Endothelial cell of umbilical vein (primary cell): ENCODE results near the gene CCDC97. TPM values are rescaled to one million over a fixed set of nuclear protein-coding genes. Genes with fewer than 3 reads are reported as not detected.

Experiments used
- BruUV-seq: library from RNA; stranded (reverse); fragments of 400-500 nt; replicated peaks from 2 replicates; lab custom pipeline; 2021; lab: Mats Ljungman, UMichigan
- CTCF ChIA-PET: fragments of 300-600, 350-600 bp; sonication (Branson Sonifier 250); formaldehyde crosslinking; loops from one replicate; lab custom pipeline; 2021; ENCODE audit warnings: antibody characterized with exemption, inconsistent platforms; lab: Charles Lee
- POLR2A ChIA-PET: fragments of 300-600, 350-600 bp; sonication (Branson Sonifier 250); formaldehyde crosslinking; loops from one replicate; lab custom pipeline; 2021; ENCODE audit warnings: antibody characterized with exemption, inconsistent platforms; lab: Charles Lee
- DNase-seq: peaks from one replicate; pipeline ENCODE4 v3.0.0-alpha.2; 2011; ENCODE audit warnings: low read depth, low spot score
- FAIRE-seq: peaks from 2 replicates; lab custom pipeline; 2011; peaks lifted over from hg19 to GRCh38; lab: Jason Lieb, UNC
- H2AFZ ChIP-seq: 2 replicates; pipeline ENCODE4 v1.6.0; 2012; ENCODE audit warnings: low read depth, low read length, control low read depth, inconsistent platforms
- H3K27ac ChIP-seq: 2 replicates; pipeline ENCODE4 v1.5.1; 2011; ENCODE audit warnings: low read depth, mild to moderate bottlenecking, control low read depth, low read length, moderate library complexity; ENCODE audit not compliant: insufficient read depth
- H3K27me3 ChIP-seq, 2 experiments: 2 replicates each; pipeline versions ENCODE4 v1.6.0 to v1.6.1; 2011; ENCODE audit warnings: low read length in 2 of 2, mixed read lengths in 1 of 2; ENCODE audit not compliant: control insufficient read depth in 2 of 2, insufficient read depth in 2 of 2
- H3K36me3 ChIP-seq, 2 experiments: 2 replicates in 1 of 2; 3 replicates in 1 of 2; pipeline ENCODE4 v1.5.1; 2011; ENCODE audit warnings: low read length in 2 of 2, mild to moderate bottlenecking in 1 of 2, moderate library complexity in 1 of 2; ENCODE audit not compliant: control insufficient read depth in 2 of 2, insufficient read depth in 2 of 2; ENCODE audit errors: extremely low read depth in 1 of 2
- H3K4me1 ChIP-seq: 3 replicates; pipeline ENCODE4 v1.5.1; 2011; ENCODE audit warnings: mild to moderate bottlenecking, low read length; ENCODE audit not compliant: control insufficient read depth, insufficient read depth; ENCODE audit errors: extremely low read depth
- H3K4me2 ChIP-seq: 2 replicates; pipeline ENCODE4 v1.6.1; 2011; ENCODE audit warnings: low read length, control low read depth, mixed read lengths; ENCODE audit not compliant: insufficient read depth
- H3K4me3 ChIP-seq, 3 experiments: fragments of 200-600 bp in 1 of 3; sonication (generic), shearing (Covaris generic) in 1 of 3; replicated peaks in 1 of 3; 2 replicates each; pipeline ENCODE4 v1.5.1; 2011 to 2016; ENCODE audit warnings: control low read depth in 3 of 3, low read length in 3 of 3, mild to moderate bottlenecking in 2 of 3, inconsistent platforms in 1 of 3, low read depth in 1 of 3, moderate library complexity in 1 of 3; ENCODE audit not compliant: insufficient read depth in 1 of 3
- H3K79me2 ChIP-seq: 2 replicates; pipeline ENCODE4 v1.6.0; 2012; ENCODE audit warnings: low read length, inconsistent platforms; ENCODE audit not compliant: control insufficient read depth, insufficient read depth
- H3K9ac ChIP-seq: replicated peaks from 2 replicates; pipeline ENCODE3; 2011; ENCODE audit warnings: low read length, control low read depth; ENCODE audit not compliant: insufficient read depth; ENCODE audit errors: extremely low read depth
- H3K9me1 ChIP-seq: replicated peaks from 3 replicates; pipeline ENCODE4 v1.6.0; 2011; ENCODE audit warnings: mild to moderate bottlenecking, low read length; ENCODE audit not compliant: control insufficient read depth, insufficient read depth; ENCODE audit errors: extremely low read depth
- H3K9me3 ChIP-seq: replicated peaks from 2 replicates; pipeline ENCODE4 v1.5.1; 2012; ENCODE audit warnings: low read length, inconsistent platforms; ENCODE audit not compliant: control insufficient read depth, insufficient read depth
- H4K20me1 ChIP-seq: replicated peaks from 2 replicates; pipeline ENCODE3; 2011; ENCODE audit warnings: mild to moderate bottlenecking, low read length; ENCODE audit not compliant: control insufficient read depth, insufficient read depth; ENCODE audit errors: extremely low read depth
- MAX ChIP-seq: IDR thresholded peaks from 2 replicates; pipeline ENCODE4 v1.6.1; 2011; ENCODE audit not compliant: insufficient read depth, insufficient read length
- MYC ChIP-seq: IDR thresholded peaks from one replicate; pipeline ENCODE4 v1.6.1; 2011; ENCODE audit warnings: mild to moderate bottlenecking, low read depth, low read length
- POLR2AphosphoS5 ChIP-seq: IDR thresholded peaks from 2 replicates; pipeline ENCODE4 v1.6.1; 2012; ENCODE audit warnings: low read depth, mild to moderate bottlenecking, control low read depth, low read length, moderate library complexity; ENCODE audit not compliant: insufficient read depth
- dilution Hi-C: fragments of 300-500 bp; cut with MboI; formaldehyde crosslinking; loops from one replicate; pipeline ENCODE4 v1.15.0; 2019; ENCODE audit warnings: low sequenced_read_pairs; ENCODE audit not compliant: extremely low pct_ligation_motif_present
- intact Hi-C: fragments of 100-400 bp; cut with micrococcal nuclease; formaldehyde crosslinking; loops from one replicate; pipeline ENCODE4 v1.10.0; 2022
- polyA plus RNA-seq, 4 experiments: library from polyadenylated mRNA; depleted of rRNA in 3 of 4; stranded (reverse) in 3 of 4; unstranded in 1 of 4; fragments of >200 nt; gene quantifications; 2 replicates each; pipeline versions ENCODE4 v1.2.1 to v1.2.3, GENCODE V29; 2011 to 2012; ENCODE audit warnings: missing spikeins in 1 of 4
- total RNA-seq: library from RNA; stranded (reverse); gene quantifications from 2 replicates; pipeline ENCODE4 v1.2.3, GENCODE V29; 2021

Gene CCDC97
- total and polyA plus RNA-seq, 2 donors (not counting 3 experiments of a cell fraction or from before 2014, with no cell fraction given), result 20.7 to 27.2 TPM

GRCh38 chr19:41325947-41326706 lies 16.2 kb downstream of the CCDC97 start:
- FAIRE-seq, result peak; percentile 72
- intact Hi-C loops, result loop anchor here (1.0 kb wide), 1 partner anchor 153 kb away; no protein-coding TSS in a partner anchor

DNA sequence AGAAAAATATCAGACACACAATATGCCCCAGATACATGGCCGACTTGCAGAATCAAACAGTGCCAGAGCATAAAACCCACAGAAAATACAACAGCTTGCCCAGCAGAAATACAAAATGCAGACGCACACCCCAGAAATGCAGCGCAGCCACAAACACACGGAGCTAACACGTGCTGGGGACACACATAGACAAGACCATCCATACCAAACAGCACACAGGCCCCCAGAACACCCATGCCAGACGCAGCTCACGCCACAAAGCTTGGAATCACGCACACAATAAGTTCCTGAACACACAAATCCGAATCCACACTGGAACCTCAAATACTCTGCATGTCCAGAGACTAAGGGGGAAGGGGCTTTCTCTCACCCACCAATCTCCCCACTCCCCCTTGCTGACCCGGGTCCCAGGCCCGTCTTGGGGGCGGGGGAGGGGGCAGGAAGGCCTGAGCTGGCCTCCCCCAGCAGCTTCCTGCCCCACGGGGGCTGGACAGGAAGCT lies 17.2 kb downstream of the CCDC97 start:
- Histone ChIP-seq H3K9me1 (no peaks in the 10 kb centered on the region), H3K27me3 (no peaks in the 10 kb centered on the region), H3K4me1 (peaks cover 66% of the 10 kb centered on the region), H3K4me3 (peak overlapping the region in 1 of 3 experiments; percentile 27), H3K9ac (peak overlapping the region; percentile 65), H3K79me2 (peaks cover 10% of the 10 kb centered on the region), H3K27ac (peak overlapping the region; percentile 100), H3K9me3 (no peaks in the 10 kb centered on the region), H3K4me2 (peak overlapping the region; percentile 63), H2AFZ (no peak overlapping the region), H3K36me3 (peaks cover 4 to 29% of the 10 kb centered on the region in 2 experiments), H4K20me1 (no peaks in the 10 kb centered on the region)
- CTCF ChIA-PET, result interaction anchor here (0.9 to 3.1 kb wide), 7 partner anchors 17 to 243 kb away, joined by 3 to 28 read pairs (median 4); partner anchors contain the start of genes CCDC97 and TGFB1
- BruUV-seq, result no TSS peak
- dilution Hi-C loops (no loop called here), intact Hi-C loops (loop anchor here (1.0 kb wide), 1 partner anchor 24 kb away; no protein-coding TSS in a partner anchor)
- TF ChIP-seq MAX, result peak; percentile 5
- no peak for TF ChIP-seq MYC
- no peak for TF ChIP-seq POLR2AphosphoS5
- POLR2A ChIA-PET, result interaction anchor here (1.0 kb wide), 1 partner anchor 25 kb away, joined by 3 read pairs; no protein-coding TSS in a partner anchor
- DNase-seq (no peak), FAIRE-seq (no peak)

More at GRCh38 chr19:41325947-41326706, 16.2 kb downstream of the CCDC97 start:
- CTCF ChIA-PET, result interaction anchor here (1.7 to 3.9 kb wide), 3 partner anchors 16 to 106 kb away, joined by 4 to 40 read pairs (median 5); partner anchors contain the start of genes CCDC97 and TGFB1
- DNase-seq, result peak; percentile 87
- no TSS peak for BruUV-seq
- Histone ChIP-seq H3K9me1 (no peaks in the 10 kb centered on the region), H3K27ac (peak overlapping the region; percentile 100), H4K20me1 (no peaks in the 10 kb centered on the region), H3K79me2 (peaks cover 9% of the 10 kb centered on the region), H3K27me3 (no peaks in the 10 kb centered on the region), H3K4me3 (peak overlapping the region in 1 of 3 experiments; percentile 12), H2AFZ (no peak overlapping the region), H3K4me1 (peaks cover 71% of the 10 kb centered on the region), H3K36me3 (peaks cover 4 to 19% of the 10 kb centered on the region in 2 experiments), H3K4me2 (peak overlapping the region; percentile 4), H3K9ac (peak overlapping the region; percentile 93), H3K9me3 (no peaks in the 10 kb centered on the region)
- POLR2A ChIA-PET, result no interaction called here
- dilution Hi-C loops, result no loop called here
- TF ChIP-seq MYC, result no peak
